Osteoblast (primary cell): ENCODE measurements around the gene LOXL4. TPM values are rescaled to one million over a fixed set of nuclear protein-coding genes. Genes with fewer than 3 reads are reported as not detected.

Experiments
- DNase-seq: peaks from one replicate; pipeline ENCODE4 v3.0.0; 2011; ENCODE audit warnings: low spot score, mixed read lengths; ENCODE audit not compliant: insufficient read length; ENCODE audit errors: missing footprints
- H2AFZ ChIP-seq: 2 replicates; pipeline ENCODE4 v1.6.0; 2011; ENCODE audit warnings: mild to moderate bottlenecking, low read length
- H3K27ac ChIP-seq: 2 replicates; pipeline ENCODE4 v1.5.1; 2011; ENCODE audit warnings: mild to moderate bottlenecking, low read depth, low read length, moderate library complexity
- H3K27me3 ChIP-seq: 2 replicates; pipeline ENCODE4 v1.6.0; 2012; ENCODE audit warnings: mild to moderate bottlenecking, control low read depth, inconsistent platforms, low read length, moderate library complexity; ENCODE audit not compliant: insufficient read depth
- H3K36me3 ChIP-seq: 2 replicates; pipeline ENCODE4 v1.5.1; 2011; ENCODE audit warnings: mild to moderate bottlenecking, low read length, control low read depth, moderate library complexity; ENCODE audit not compliant: insufficient read depth
- H3K4me1 ChIP-seq: 2 replicates; pipeline ENCODE4 v1.5.1; 2011; ENCODE audit warnings: mild to moderate bottlenecking, low read length, control low read depth, moderate library complexity; ENCODE audit not compliant: insufficient read depth
- H3K4me2 ChIP-seq: 2 replicates; pipeline ENCODE4 v1.6.0; 2011; ENCODE audit warnings: mild to moderate bottlenecking, low read length; ENCODE audit not compliant: insufficient read depth
- H3K4me3 ChIP-seq: fragments of 200-600 bp; sonication (generic); 3 replicates; pipeline ENCODE4 v1.5.1; 2012; ENCODE audit warnings: mild to moderate bottlenecking, low read length, inconsistent platforms; ENCODE audit not compliant: insufficient read depth
- H3K79me2 ChIP-seq: 2 replicates; pipeline ENCODE4 v1.6.0; 2012; ENCODE audit warnings: mild to moderate bottlenecking, low read length, control low read depth, inconsistent platforms; ENCODE audit not compliant: insufficient read depth
- H3K9me3 ChIP-seq: 2 replicates; pipeline ENCODE4 v1.5.1; 2011; ENCODE audit warnings: low read depth, low read length, control low read depth
- H4K20me1 ChIP-seq: 2 replicates; pipeline ENCODE4 v1.6.0; 2012; ENCODE audit warnings: mild to moderate bottlenecking, low read length, control low read depth; ENCODE audit not compliant: insufficient read depth
- total RNA-seq: library from RNA; depleted of rRNA; stranded (reverse); fragments of >200 nt; gene quantifications from 2 replicates; pipeline ENCODE4 v1.2.3, GENCODE V29; 2012
- TF ChIP-seq, protein P1 (sequence below): IDR thresholded peaks from 2 replicates; pipeline ENCODE4 v1.5.1; 2011; ENCODE audit warnings: mild to moderate bottlenecking, low read depth, low read length, moderate library complexity; ENCODE audit errors: extremely low read depth

Gene LOXL4
- total RNA-seq, 1 donor = 36.6 TPM

DNA sequence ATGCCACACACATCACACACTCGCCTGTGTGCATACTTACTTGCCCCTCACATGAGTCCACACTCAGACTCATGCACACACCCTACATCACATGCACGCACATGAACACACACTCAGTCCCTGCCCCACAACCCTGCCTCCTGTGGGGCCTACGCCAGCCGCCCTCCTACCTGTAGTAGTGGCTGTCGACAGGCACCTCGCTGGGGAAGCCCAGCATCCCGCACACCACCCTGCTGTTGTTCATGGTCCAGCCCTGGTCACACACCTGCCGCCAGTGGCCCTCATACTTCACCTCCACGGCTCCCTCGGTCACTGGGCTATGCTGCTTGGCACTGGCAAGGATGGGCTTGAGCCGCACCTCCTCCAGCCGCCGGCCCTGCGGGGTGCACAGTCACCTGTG, 7.2 kb downstream of the LOXL4 start:
- no peak for DNase-seq
- Histone ChIP-seq H3K4me1 (no peaks in the 10 kb centered on the region), H3K4me3 (no peak overlapping the region), H3K36me3 (peaks cover 52% of the 10 kb centered on the region), H3K27me3 (no peaks in the 10 kb centered on the region), H2AFZ (no peak overlapping the region), H3K4me2 (no peak overlapping the region), H3K27ac (no peak overlapping the region), H4K20me1 (peaks cover 12% of the 10 kb centered on the region), H3K9me3 (no peaks in the 10 kb centered on the region), H3K79me2 (no peaks in the 10 kb centered on the region)
- TF ChIP-seq, protein P1, sequence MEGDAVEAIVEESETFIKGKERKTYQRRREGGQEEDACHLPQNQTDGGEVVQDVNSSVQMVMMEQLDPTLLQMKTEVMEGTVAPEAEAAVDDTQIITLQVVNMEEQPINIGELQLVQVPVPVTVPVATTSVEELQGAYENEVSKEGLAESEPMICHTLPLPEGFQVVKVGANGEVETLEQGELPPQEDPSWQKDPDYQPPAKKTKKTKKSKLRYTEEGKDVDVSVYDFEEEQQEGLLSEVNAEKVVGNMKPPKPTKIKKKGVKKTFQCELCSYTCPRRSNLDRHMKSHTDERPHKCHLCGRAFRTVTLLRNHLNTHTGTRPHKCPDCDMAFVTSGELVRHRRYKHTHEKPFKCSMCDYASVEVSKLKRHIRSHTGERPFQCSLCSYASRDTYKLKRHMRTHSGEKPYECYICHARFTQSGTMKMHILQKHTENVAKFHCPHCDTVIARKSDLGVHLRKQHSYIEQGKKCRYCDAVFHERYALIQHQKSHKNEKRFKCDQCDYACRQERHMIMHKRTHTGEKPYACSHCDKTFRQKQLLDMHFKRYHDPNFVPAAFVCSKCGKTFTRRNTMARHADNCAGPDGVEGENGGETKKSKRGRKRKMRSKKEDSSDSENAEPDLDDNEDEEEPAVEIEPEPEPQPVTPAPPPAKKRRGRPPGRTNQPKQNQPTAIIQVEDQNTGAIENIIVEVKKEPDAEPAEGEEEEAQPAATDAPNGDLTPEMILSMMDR = no peak

DNA sequence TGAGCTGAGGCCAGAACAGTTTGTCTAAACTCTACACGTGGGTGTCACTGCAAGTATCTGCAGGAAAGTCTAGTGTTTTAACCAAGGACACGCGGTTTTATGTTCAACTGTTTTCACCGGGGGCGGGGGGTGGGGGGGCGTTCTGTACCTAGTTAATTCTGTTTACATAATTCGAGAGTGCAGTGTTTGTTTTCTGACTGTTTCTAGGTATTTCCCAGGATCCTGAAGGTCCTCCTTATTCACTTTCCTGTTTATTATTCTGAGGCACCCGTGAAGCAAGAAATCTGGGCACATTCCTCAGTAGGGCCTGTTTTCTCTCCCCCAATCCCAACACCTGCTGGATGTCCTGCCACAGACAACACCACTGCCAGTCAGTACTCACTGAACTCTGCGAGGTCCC, 7.6 kb downstream of the LOXL4 start:
- H3K36me3 ChIP-seq = peaks cover 56% of the 10 kb centered on the region
- DNase-seq = no peak
- H2AFZ ChIP-seq = no peak overlapping the region

DNA sequence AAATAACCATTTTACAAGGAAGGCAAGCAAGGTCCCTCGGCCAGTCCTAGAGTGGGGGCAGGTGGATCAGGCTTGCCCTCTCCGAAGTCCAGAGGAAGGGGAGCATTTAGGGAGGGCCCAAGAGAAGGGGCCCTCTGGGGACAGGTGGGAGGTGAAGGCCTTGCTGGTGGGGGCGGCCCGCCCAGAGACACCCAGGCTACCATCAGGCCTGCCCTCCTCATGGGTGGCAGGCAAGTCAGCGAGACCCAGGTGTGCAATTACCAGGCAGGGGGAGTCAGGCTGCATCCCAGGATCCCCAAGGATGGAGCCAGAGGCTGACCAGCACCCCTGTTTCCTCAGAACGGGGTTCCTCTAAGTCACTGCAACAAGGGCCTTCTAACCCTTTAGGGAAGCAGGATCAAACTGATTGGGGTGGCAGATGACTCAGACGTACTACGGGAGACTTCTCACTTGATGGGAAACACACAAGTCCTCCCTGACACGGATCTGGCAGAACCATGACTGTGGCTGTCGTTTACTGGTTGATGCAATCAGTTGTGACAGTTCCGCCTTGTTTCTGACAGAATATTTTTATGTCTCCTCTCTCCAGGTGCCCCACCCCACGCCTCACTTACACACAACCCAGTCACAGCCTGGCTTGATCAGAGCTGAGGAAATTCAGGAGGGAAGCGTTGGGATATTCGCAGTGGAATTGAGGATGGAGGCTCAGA, 8.2 kb downstream of the LOXL4 start:
- H3K27me3 ChIP-seq = no peaks in the 10 kb centered on the region
- DNase-seq = no peak
- H4K20me1 ChIP-seq = peaks cover 12% of the 10 kb centered on the region
- H3K9me3 ChIP-seq = no peaks in the 10 kb centered on the region
- no peaks in the 10 kb centered on the region for H3K79me2 ChIP-seq
- no peaks in the 10 kb centered on the region for H3K4me1 ChIP-seq
- TF ChIP-seq, protein P1 = no peak
- H3K27ac ChIP-seq = no peak overlapping the region
- no peak overlapping the region for H2AFZ ChIP-seq
- H3K36me3 ChIP-seq = peaks cover 54% of the 10 kb centered on the region
- no peak overlapping the region for H3K4me3 ChIP-seq
- no peak overlapping the region for H3K4me2 ChIP-seq

More for the DNA sequence above, 7.6 kb downstream of the LOXL4 start:
- H3K27ac ChIP-seq = no peak overlapping the region
- H4K20me1 ChIP-seq = peaks cover 12% of the 10 kb centered on the region
- no peaks in the 10 kb centered on the region for H3K79me2 ChIP-seq
- no peak overlapping the region for H3K4me3 ChIP-seq
- no peaks in the 10 kb centered on the region for H3K4me1 ChIP-seq
- TF ChIP-seq, protein P1 = no peak
- no peaks in the 10 kb centered on the region for H3K27me3 ChIP-seq
- H3K4me2 ChIP-seq = no peak overlapping the region
- H3K9me3 ChIP-seq = no peaks in the 10 kb centered on the region

DNA sequence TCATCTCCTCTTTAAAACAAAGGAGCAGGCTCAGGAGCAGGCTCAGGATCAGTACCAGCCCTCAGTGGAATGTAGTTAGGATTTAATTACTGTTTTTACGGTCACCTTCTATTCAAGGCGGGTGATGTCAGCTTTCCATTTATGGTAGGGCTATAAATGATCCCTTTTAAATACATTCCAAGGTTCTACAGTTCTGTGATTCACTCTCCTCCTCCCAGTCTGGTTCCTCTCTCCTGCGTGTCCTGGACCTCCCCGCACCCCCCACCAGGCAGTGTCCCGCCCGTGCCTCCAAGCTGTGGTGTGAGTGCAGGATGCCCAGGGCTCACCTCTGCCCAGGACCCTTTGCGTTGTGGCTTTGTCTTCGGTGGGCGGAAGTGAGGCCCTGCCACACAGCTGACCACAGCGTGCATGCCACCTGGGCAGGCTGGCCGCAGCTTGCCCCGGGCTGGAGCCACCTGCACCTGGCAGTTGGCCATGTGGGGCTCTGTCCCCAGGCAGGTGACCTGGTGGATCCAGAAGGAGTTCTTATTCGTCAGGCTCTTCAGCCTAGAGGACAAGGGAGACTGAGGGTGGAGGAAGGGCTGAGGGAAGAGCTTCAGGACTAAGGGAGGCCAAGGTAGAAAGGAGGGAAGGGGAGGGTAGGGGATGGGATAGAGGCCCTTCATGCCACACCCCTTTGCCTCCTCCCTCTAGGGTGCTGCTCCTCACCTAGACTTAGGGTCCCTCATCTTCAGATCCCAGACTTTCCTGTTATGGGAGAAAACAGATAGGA, 9.1 kb downstream of the LOXL4 start:
- TF ChIP-seq, protein P1 = no peak
- Histone ChIP-seq H3K27ac (no peak overlapping the region), H2AFZ (no peak overlapping the region), H3K9me3 (no peaks in the 10 kb centered on the region), H3K4me1 (no peaks in the 10 kb centered on the region), H3K4me3 (no peak overlapping the region), H4K20me1 (peaks cover 8% of the 10 kb centered on the region), H3K79me2 (no peaks in the 10 kb centered on the region), H3K27me3 (no peaks in the 10 kb centered on the region), H3K4me2 (no peak overlapping the region), H3K36me3 (peaks cover 52% of the 10 kb centered on the region)
- DNase-seq = peak; percentile 90
